ENCODE measurements around the gene NDUFV1. TPM values are rescaled to one million over a fixed set of nuclear protein-coding genes. Genes with fewer than 3 reads are reported as not detected.
"Not testable (repeated sequence)": the region's sequence is repeated elsewhere in the genome, so short reads cannot be mapped to it uniquely, and the experiment has no call there.

Gene NDUFV1
- total RNA-seq, 2 experiments from 2014 or later = 211 to 219 TPM

- no peak overlapping the region for H3K27ac Mint-ChIP-seq
- DNase-seq (no peak), ATAC-seq (ENCODE audit: low read depth) (no peak)
- H3K4me1 Mint-ChIP-seq = peaks cover 20% of the 10 kb centered on the region
- peaks cover 28% of the 10 kb centered on the region for H3K27me3 Mint-ChIP-seq
- no peak overlapping the region for H3K4me3 Mint-ChIP-seq
- POLR2A ChIA-PET = no interaction called here
- H3K9me3 Mint-ChIP-seq = no peaks in the 10 kb centered on the region
- no peaks in the 10 kb centered on the region for H3K36me3 Mint-ChIP-seq
These were observed 9.9 kb upstream of the NDUFV1 start for GRCh38 chr11:67596753-67597300.

DNA sequence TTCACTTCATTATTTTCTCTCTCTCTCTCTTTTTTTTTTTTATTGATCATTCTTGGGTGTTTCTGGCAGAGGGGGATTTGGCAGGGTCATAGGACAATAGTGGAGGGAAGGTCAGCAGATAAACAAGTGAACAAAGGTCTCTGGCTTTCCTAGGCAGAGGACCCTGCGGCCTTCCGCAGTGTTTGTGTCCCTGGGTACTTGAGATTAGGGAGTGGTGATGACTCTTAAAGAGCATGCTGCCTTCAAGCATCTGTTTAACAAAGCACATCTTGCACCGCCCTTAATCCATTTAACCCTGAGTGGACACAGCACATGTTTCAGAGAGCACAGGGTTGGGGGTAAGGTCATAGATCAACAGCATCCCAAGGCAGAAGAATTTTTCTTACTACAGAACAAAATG, 9.3 kb upstream of the NDUFV1 start:
- H3K27ac Mint-ChIP-seq; H3K36me3 Mint-ChIP-seq; DNase-seq; H3K9me3 Mint-ChIP-seq; ATAC-seq (ENCODE audit: low read depth); H3K4me3 Mint-ChIP-seq; POLR2A ChIA-PET: not testable (repeated sequence)
- Mint-ChIP-seq H3K27me3 (peaks cover 29% of the 10 kb centered on the region), H3K4me1 (peaks cover 20% of the 10 kb centered on the region)

- H3K36me3 Mint-ChIP-seq; POLR2A ChIA-PET; H3K9me3 Mint-ChIP-seq; H3K4me3 Mint-ChIP-seq; DNase-seq; H3K27ac Mint-ChIP-seq; ATAC-seq (ENCODE audit: low read depth): not testable (repeated sequence)
- Mint-ChIP-seq H3K4me1 (peaks cover 20% of the 10 kb centered on the region), H3K27me3 (peaks cover 29% of the 10 kb centered on the region)
These were observed 8.8 kb upstream of the NDUFV1 start for GRCh38 chr11:67597963-67598362.

GRCh38 chr11:67599149-67599548, 7.6 kb upstream of the NDUFV1 start:
- ATAC-seq (ENCODE audit: low read depth) (no peak), DNase-seq (no peak)
- Mint-ChIP-seq H3K36me3 (no peaks in the 10 kb centered on the region), H3K4me3 (no peak overlapping the region), H3K4me1 (peaks cover 20% of the 10 kb centered on the region), H3K27me3 (peaks cover 32% of the 10 kb centered on the region), H3K27ac (no peak overlapping the region), H3K9me3 (no peaks in the 10 kb centered on the region)
- POLR2A ChIA-PET = no interaction called here

GRCh38 chr11:67600324-67601029, 6.3 kb upstream of the NDUFV1 start:
- POLR2A ChIA-PET = no interaction called here
- peak overlapping the region; percentile 54 for H3K27ac Mint-ChIP-seq
- DNase-seq (no peak), ATAC-seq (ENCODE audit: low read depth) (peak; percentile 39)
- H3K9me3 Mint-ChIP-seq = no peaks in the 10 kb centered on the region
- H3K27me3 Mint-ChIP-seq = peaks cover 31% of the 10 kb centered on the region
- H3K36me3 Mint-ChIP-seq = no peaks in the 10 kb centered on the region
- peaks cover 20% of the 10 kb centered on the region for H3K4me1 Mint-ChIP-seq
- H3K4me3 Mint-ChIP-seq = peak overlapping the region; percentile 57

GRCh38 chr11:67601098-67601497, 5.6 kb upstream of the NDUFV1 start:
- Mint-ChIP-seq H3K4me1 (peaks cover 22% of the 10 kb centered on the region), H3K27ac (no peak overlapping the region), H3K4me3 (peak overlapping the region; percentile 57), H3K36me3 (no peaks in the 10 kb centered on the region), H3K9me3 (no peaks in the 10 kb centered on the region), H3K27me3 (peaks cover 30% of the 10 kb centered on the region)
- ATAC-seq (ENCODE audit: low read depth) = no peak
- DNase-seq = no peak
- POLR2A ChIA-PET = no interaction called here

DNA sequence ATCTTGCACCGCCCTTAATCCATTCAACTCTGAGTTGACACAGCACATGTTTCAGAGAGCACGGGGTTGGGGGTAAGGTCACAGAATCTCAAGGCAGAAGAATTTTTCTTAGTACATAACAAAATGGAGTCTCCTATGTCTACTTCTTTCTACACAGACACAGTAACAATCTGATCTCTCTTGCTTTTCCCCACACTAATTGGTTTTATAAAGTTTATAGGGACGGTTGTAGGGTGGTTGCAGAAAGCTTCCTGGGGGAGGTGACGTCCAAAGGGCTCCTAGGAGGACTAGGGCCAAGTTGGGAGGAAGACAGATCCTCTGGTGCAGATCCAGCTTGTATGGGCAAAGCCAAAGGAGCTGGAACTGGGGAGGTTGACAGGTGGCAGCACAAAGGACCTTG, 2.6 kb upstream of the NDUFV1 start:
- ATAC-seq (ENCODE audit: low read depth); POLR2A ChIA-PET; DNase-seq; H3K4me3 Mint-ChIP-seq; H3K27ac Mint-ChIP-seq; H3K36me3 Mint-ChIP-seq; H3K9me3 Mint-ChIP-seq: not testable (repeated sequence)
- Mint-ChIP-seq H3K27me3 (peaks cover 24% of the 10 kb centered on the region), H3K4me1 (peaks cover 28% of the 10 kb centered on the region)

GRCh38 chr11:67604815-67605214, 1.9 kb upstream of the NDUFV1 start:
- POLR2A ChIA-PET = no interaction called here
- ATAC-seq (ENCODE audit: low read depth) (no peak), DNase-seq (no peak)
- Mint-ChIP-seq H3K4me3 (no peak overlapping the region), H3K27me3 (peaks cover 18% of the 10 kb centered on the region), H3K27ac (no peak overlapping the region), H3K4me1 (peaks cover 23% of the 10 kb centered on the region), H3K36me3 (peaks cover 7% of the 10 kb centered on the region), H3K9me3 (no peaks in the 10 kb centered on the region)

- ATAC-seq (ENCODE audit: low read depth) (no peak), DNase-seq (no peak)
- POLR2A ChIA-PET = interaction anchor here (1.2 kb wide), 1 partner anchor 24 kb away, joined by 4 read pairs; the partner anchor contains the start of gene NUDT8
- H3K4me1 Mint-ChIP-seq = peaks cover 17% of the 10 kb centered on the region
- H3K36me3 Mint-ChIP-seq = peaks cover 7% of the 10 kb centered on the region
- H3K9me3 Mint-ChIP-seq = no peaks in the 10 kb centered on the region
- H3K27ac Mint-ChIP-seq = peak overlapping the region; percentile 2
- H3K27me3 Mint-ChIP-seq = peaks cover 13% of the 10 kb centered on the region
- peak overlapping the region; percentile 44 for H3K4me3 Mint-ChIP-seq
These were observed 1.3 kb upstream of the NDUFV1 start for GRCh38 chr11:67605231-67606011.

DNA sequence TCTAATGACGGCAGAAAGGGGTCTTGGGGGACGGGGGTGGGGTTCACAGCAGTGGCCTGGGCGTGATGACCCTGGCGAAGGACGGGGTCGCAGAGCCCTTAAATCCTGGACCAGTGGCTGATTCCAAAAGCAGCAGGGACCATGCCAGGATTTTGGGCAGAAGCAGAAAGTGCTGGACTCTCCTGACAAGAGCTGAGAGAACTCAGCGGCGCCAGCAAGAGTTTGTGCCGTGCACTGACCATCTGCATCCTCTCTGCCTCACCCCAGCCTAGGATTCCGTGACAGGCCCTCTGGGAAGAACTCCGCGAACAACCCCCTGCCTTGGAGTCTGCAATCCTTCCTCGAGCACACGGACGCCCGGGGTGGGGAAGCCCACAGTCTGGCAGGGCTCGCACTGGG, 644 bp upstream of the NDUFV1 start:
- POLR2A ChIA-PET = interaction anchor here (1.2 kb wide), 1 partner anchor 24 kb away, joined by 4 read pairs; the partner anchor contains the start of gene NUDT8
- Mint-ChIP-seq H3K4me3 (peak overlapping the region; percentile 85), H3K27ac (peak overlapping the region; percentile 92), H3K27me3 (peaks cover 8% of the 10 kb centered on the region), H3K36me3 (peaks cover 7% of the 10 kb centered on the region), H3K9me3 (no peaks in the 10 kb centered on the region), H3K4me1 (peaks cover 11% of the 10 kb centered on the region)
- ATAC-seq (ENCODE audit: low read depth) (no peak), DNase-seq (no peak)

DNA sequence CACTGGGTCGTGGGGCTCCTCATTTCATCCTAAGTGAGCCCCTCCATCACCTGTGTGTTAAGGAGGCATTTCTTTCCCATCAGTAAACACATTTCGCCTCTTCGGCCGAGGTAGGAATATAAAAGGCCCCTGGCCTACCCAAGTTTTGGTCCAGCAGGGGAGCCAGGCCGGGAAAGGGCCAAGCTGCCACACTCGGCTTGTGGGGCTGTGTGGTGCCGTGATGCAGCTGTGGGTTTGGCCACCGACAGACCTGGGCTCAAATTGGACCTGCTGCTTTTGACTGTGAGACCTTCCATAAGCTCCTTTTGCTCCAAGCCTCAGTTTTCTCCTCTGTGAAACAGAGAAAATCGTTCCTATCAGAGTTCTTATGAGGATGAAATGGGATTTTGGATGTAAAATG, 771 bp downstream of the NDUFV1 start:
- Mint-ChIP-seq H3K9me3 (no peaks in the 10 kb centered on the region), H3K27ac (peak overlapping the region; percentile 92), H3K27me3 (peaks cover 3% of the 10 kb centered on the region), H3K4me1 (peaks cover 10% of the 10 kb centered on the region), H3K36me3 (peaks cover 8% of the 10 kb centered on the region), H3K4me3 (peak overlapping the region; percentile 85)
- ATAC-seq (ENCODE audit: low read depth) (no peak), DNase-seq (no peak)
- POLR2A ChIA-PET = interaction anchor here (1.0 to 1.2 kb wide), 2 partner anchors 9 to 30 kb away, joined by 3 read pairs; no protein-coding TSS in a partner anchor

DNA sequence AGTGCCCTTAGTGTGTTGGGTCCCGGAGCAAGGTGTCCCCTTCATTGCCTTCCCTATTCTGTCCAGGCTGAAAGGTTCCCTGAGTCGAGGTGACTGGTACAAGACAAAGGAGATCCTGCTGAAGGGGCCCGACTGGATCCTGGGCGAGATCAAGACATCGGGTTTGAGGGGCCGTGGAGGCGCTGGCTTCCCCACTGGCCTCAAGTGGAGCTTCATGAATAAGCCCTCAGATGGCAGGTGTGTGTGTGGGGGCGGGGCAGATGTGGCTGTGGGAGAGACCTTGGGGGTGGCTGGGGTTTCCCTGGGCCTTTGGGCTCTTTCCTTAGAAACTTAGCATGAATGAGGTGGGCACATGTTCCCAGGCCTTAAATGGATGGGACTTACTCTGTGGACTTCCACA, 1.8 kb downstream of the NDUFV1 start:
- ATAC-seq (ENCODE audit: low read depth) (no peak), DNase-seq (no peak)
- Mint-ChIP-seq H3K27me3 (no peaks in the 10 kb centered on the region), H3K27ac (no peak overlapping the region), H3K4me3 (no peak overlapping the region), H3K4me1 (peaks cover 12% of the 10 kb centered on the region), H3K36me3 (peaks cover 9% of the 10 kb centered on the region), H3K9me3 (no peaks in the 10 kb centered on the region)
- POLR2A ChIA-PET = interaction anchor here (1.2 to 1.3 kb wide), 2 partner anchors 22 to 31 kb away, joined by 3 read pairs; partner anchors contain the start of gene NUDT8

- no peak for ATAC-seq (ENCODE audit: low read depth)
These were observed 2.6 kb downstream of the NDUFV1 start for GRCh38 chr11:67609316-67609715.

More at GRCh38 chr11:67609316-67609715, 2.6 kb downstream of the NDUFV1 start:
- Mint-ChIP-seq H3K27me3 (no peaks in the 10 kb centered on the region), H3K36me3 (peaks cover 9% of the 10 kb centered on the region), H3K27ac (no peak overlapping the region), H3K4me1 (peaks cover 16% of the 10 kb centered on the region), H3K9me3 (no peaks in the 10 kb centered on the region), H3K4me3 (no peak overlapping the region)
- POLR2A ChIA-PET = interaction anchor here (1.3 kb wide), 1 partner anchor 21 kb away, joined by 3 read pairs; the partner anchor contains the start of gene NUDT8
- DNase-seq = no peak

Data from activated naive CD8-positive, alpha-beta T cell treated with anti-CD3 and anti-CD28 coated beads, Interleukin-2, amount 10 ng/mL, durations not matched to agents 7 days and 5 days (primary cell).